ENCODE results near the gene NID2. TPM values are rescaled to one million over a fixed set of nuclear protein-coding genes. Genes with fewer than 3 reads are reported as not detected.

The NID2 gene
- total and polyA plus RNA-seq, 3 donors from 2014 or later = 5.3 to 10.6 (median 8.1) TPM

DNA sequence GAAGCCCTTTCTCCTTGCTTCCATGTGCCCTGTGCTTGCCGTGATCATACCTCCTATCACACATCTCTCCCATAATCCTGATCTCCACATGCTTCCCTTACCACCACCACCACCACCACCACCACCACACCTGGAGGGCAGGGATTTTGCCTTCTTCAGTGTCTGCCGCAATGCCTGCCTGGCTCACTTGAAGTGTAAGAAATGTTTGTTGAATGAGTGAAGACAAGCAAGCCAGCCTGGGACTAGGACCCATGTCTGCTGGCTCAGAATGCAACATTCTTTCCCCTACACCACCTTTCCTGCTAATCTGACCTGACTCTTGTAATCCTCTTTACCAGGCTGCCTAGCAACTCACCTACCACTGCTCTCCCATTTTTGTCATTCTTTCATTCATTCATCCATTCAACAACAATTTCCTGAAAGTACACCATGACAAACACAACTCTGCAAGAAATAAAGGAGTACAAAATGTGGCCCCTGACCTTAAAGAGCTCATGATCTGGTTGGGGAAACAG, 3.5 kb upstream of the NID2 start:
- H3K4me3 ChIP-seq = no peak overlapping the region
- no peaks in the 10 kb centered on the region for H3K9me3 ChIP-seq
- H3K27ac ChIP-seq = no peak overlapping the region
- peaks cover 9% of the 10 kb centered on the region for H3K4me1 ChIP-seq
- H3K36me3 ChIP-seq (ENCODE audit: low read depth, missing control alignments) = no peaks in the 10 kb centered on the region
- TF ChIP-seq, protein P1, sequence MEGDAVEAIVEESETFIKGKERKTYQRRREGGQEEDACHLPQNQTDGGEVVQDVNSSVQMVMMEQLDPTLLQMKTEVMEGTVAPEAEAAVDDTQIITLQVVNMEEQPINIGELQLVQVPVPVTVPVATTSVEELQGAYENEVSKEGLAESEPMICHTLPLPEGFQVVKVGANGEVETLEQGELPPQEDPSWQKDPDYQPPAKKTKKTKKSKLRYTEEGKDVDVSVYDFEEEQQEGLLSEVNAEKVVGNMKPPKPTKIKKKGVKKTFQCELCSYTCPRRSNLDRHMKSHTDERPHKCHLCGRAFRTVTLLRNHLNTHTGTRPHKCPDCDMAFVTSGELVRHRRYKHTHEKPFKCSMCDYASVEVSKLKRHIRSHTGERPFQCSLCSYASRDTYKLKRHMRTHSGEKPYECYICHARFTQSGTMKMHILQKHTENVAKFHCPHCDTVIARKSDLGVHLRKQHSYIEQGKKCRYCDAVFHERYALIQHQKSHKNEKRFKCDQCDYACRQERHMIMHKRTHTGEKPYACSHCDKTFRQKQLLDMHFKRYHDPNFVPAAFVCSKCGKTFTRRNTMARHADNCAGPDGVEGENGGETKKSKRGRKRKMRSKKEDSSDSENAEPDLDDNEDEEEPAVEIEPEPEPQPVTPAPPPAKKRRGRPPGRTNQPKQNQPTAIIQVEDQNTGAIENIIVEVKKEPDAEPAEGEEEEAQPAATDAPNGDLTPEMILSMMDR (IDR thresholded peaks at IDR 0.05) = no peak
- no peak for TF ChIP-seq POLR2A (IDR thresholded peaks at IDR 0.05)
- H3K27me3 ChIP-seq = no peaks in the 10 kb centered on the region
- intact Hi-C loops (cut with DNase I; ENCODE audit: low total_unique reads) = no loop called here
- no peak for DNase-seq
- WGBS, 2 donors = 88 to 98% methylated on average over 2 of the region's 2 CpGs

DNA sequence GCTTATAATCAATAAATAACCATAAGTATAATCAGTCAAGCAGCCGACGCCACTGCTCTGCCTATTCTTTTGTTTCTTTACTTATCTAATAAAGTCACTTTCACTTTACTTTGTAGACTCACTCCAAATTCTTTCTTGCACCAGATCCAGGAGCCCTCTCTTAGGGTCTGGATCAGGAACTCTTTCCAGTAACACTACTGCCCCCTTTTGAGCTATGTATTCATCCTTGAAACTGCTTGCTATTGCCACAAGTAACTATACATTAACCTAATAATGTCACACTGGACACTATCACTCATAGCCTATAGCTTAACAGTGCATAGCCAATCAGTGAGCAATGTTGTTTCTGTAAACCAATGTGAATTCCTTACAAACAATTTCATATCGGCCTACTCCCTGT, 2.8 kb upstream of the NID2 start:
- no peaks in the 10 kb centered on the region for H3K36me3 ChIP-seq (ENCODE audit: low read depth, missing control alignments)
- no peak for TF ChIP-seq POLR2A (IDR thresholded peaks at IDR 0.05)
- TF ChIP-seq, protein P1 (IDR thresholded peaks at IDR 0.05) = no peak
- H3K27ac ChIP-seq = no peak overlapping the region
- DNase-seq = no peak
- intact Hi-C loops (cut with DNase I; ENCODE audit: low total_unique reads) = no loop called here
- H3K27me3 ChIP-seq = no peaks in the 10 kb centered on the region
- H3K4me1 ChIP-seq = peaks cover 11% of the 10 kb centered on the region
- H3K4me3 ChIP-seq = no peak overlapping the region
- no peaks in the 10 kb centered on the region for H3K9me3 ChIP-seq
- 60 to 63% methylated on average over 3 of the region's 3 CpGs for WGBS, 2 donors

DNA sequence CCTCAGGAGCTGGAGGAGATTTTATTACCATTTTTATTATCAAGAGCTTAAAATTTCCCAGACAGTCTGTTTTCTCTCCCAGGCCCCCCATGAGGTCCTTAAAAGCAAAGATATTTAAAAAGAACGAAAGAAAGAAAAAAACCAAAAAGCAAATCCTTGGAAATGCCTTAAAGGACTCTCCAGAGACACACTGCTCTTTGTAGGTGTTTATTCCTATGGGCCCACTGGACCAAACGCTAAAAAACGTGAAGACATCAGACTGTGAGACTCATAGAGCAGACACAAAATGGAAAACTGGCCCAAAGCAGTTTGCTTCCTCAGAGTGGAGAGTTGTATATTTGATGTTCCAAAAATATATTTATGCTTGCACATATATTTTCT, 1.2 kb upstream of the NID2 start:
- Histone ChIP-seq H3K36me3 (ENCODE audit: low read depth, missing control alignments) (no peaks in the 10 kb centered on the region), H3K4me3 (peak overlapping the region; percentile 57 to 65), H3K9me3 (no peaks in the 10 kb centered on the region), H3K4me1 (peaks cover 11% of the 10 kb centered on the region), H3K27ac (no peak overlapping the region), H3K27me3 (no peaks in the 10 kb centered on the region)
- DNase-seq = no peak
- WGBS, 2 donors = 22 to 38% methylated on average over 3 of the region's 3 CpGs
- intact Hi-C loops (cut with DNase I; ENCODE audit: low total_unique reads) = no loop called here
- TF ChIP-seq, protein P1 (IDR thresholded peaks at IDR 0.05) = no peak
- no peak for TF ChIP-seq POLR2A (IDR thresholded peaks at IDR 0.05)

DNA sequence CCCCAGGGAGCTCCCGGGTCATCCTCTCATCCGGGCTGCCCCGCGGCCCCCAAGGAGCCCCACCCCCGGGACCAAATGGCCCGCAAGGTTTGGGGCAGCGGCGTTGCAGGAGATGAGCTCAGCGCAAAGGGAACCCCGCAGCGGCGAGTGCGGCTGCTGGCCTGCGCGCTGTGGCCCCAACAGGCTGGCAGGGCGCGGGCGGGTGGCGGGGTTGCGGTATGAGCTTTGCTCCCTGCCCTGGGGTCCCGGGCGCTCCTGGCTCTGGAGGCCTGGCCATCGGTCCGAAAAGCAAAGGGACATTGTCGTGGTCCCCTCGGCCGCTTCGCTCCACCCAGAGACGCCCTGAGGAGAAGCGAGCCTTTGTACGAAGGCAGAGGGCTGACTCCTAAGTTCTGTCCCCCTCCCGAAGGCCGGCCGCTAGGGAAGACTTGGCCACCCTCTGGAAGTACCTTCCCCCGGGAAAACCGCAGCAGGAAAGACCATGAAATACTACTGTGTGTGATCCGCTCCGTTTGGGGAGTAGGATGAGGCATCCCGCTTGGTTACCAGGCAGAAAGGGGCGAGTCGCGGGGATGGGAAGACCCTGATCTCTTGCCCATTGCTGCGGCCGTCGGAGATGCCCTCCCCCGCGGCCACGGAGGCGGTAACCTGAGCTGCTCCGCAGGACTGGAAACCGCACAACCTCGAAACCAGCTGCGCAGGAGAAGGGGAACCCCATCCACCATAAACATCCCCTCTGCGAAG, 620 bp upstream of the NID2 start:
- Histone ChIP-seq H3K9me3 (no peaks in the 10 kb centered on the region), H3K27ac (peak overlapping the region; percentile 29 to 39), H3K36me3 (ENCODE audit: low read depth, missing control alignments) (no peaks in the 10 kb centered on the region), H3K4me3 (peak overlapping the region; percentile 57 to 65), H3K4me1 (peaks cover 11% of the 10 kb centered on the region), H3K27me3 (no peaks in the 10 kb centered on the region)
- peak; percentile 21 for DNase-seq
- intact Hi-C loops (cut with DNase I; ENCODE audit: low total_unique reads) = no loop called here
- 3 to 5% methylated on average over 11 to 36 of the region's 54 CpGs for WGBS, 2 donors
- TF ChIP-seq, protein P1 (IDR thresholded peaks at IDR 0.05) = no peak
- no peak for TF ChIP-seq POLR2A (IDR thresholded peaks at IDR 0.05)

Measured in testis (tissue), 3 donors.